ENCODE measurements around the gene EDN2.

EDN2 gene

GRCh38 chr1:41511239-41511540 is 26.7 kb upstream of the EDN2 start:
- H3K36me3 ChIP-seq (ENCODE audit: control insufficient read depth in 2 of 2, insufficient read depth in 1 of 2, low read length in 2 of 2): no peaks in the 10 kb centered on the region
- ChIA-PET CTCF (no interaction called here), POLR2A (no interaction called here)

GRCh38 chr1:41510531-41511238 is 26.2 kb upstream of the EDN2 start:
- no peaks in the 10 kb centered on the region for H3K36me3 ChIP-seq (ENCODE audit: control insufficient read depth in 2 of 2, insufficient read depth in 1 of 2, low read length in 2 of 2)
- H3K4me3 ChIP-seq (ENCODE audit: low read depth, low read length): no peak overlapping the region
- ChIA-PET CTCF (interaction anchor here (0.6 kb wide), 1 partner anchor 542 kb away, joined by 3 read pairs; no protein-coding TSS in a partner anchor), POLR2A (no interaction called here)
- H3K4me1 ChIP-seq (ENCODE audit: control insufficient read depth, insufficient read depth, low read length): no peaks in the 10 kb centered on the region
- no peaks in the 10 kb centered on the region for H3K9me3 ChIP-seq (ENCODE audit: control insufficient read depth, insufficient read depth, low read depth, low read length)
- H3K27ac ChIP-seq (ENCODE audit: extremely low read depth, low read depth, low read length): no peak overlapping the region
- TF ChIP-seq ZNF2 (tag by site-specific recombination; IDR thresholded peaks at IDR 0.05): no peak
- no peak for TF ChIP-seq MYNN (tag by site-specific recombination; IDR thresholded peaks at IDR 0.05; ENCODE audit: borderline replicate concordance)
- TF ChIP-seq, protein P1, sequence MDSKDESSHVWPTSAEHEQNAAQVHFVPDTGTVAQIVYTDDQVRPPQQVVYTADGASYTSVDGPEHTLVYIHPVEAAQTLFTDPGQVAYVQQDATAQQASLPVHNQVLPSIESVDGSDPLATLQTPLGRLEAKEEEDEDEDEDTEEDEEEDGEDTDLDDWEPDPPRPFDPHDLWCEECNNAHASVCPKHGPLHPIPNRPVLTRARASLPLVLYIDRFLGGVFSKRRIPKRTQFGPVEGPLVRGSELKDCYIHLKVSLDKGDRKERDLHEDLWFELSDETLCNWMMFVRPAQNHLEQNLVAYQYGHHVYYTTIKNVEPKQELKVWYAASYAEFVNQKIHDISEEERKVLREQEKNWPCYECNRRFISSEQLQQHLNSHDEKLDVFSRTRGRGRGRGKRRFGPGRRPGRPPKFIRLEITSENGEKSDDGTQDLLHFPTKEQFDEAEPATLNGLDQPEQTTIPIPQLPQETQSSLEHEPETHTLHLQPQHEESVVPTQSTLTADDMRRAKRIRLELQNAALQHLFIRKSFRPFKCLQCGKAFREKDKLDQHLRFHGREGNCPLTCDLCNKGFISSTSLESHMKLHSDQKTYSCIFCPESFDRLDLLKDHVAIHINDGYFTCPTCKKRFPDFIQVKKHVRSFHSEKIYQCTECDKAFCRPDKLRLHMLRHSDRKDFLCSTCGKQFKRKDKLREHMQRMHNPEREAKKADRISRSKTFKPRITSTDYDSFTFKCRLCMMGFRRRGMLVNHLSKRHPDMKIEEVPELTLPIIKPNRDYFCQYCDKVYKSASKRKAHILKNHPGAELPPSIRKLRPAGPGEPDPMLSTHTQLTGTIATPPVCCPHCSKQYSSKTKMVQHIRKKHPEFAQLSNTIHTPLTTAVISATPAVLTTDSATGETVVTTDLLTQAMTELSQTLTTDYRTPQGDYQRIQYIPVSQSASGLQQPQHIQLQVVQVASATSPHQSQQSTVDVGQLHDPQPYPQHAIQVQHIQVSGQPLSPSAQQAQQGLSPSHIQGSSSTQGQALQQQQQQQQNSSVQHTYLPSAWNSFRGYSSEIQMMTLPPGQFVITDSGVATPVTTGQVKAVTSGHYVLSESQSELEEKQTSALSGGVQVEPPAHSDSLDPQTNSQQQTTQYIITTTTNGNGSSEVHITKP (tag by site-specific recombination; IDR thresholded peaks at IDR 0.05): no peak
- TF ChIP-seq, protein P2, sequence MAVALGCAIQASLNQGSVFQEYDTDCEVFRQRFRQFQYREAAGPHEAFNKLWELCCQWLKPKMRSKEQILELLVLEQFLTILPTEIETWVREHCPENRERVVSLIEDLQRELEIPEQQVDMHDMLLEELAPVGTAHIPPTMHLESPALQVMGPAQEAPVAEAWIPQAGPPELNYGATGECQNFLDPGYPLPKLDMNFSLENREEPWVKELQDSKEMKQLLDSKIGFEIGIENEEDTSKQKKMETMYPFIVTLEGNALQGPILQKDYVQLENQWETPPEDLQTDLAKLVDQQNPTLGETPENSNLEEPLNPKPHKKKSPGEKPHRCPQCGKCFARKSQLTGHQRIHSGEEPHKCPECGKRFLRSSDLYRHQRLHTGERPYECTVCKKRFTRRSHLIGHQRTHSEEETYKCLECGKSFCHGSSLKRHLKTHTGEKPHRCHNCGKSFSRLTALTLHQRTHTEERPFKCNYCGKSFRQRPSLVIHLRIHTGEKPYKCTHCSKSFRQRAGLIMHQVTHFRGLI (tag by site-specific recombination; IDR thresholded peaks at IDR 0.05): no peak
- no peak for TF ChIP-seq ZNF555 (tag by site-specific recombination; conservative IDR thresholded peaks at IDR 0.05)
- TF ChIP-seq, protein P3, sequence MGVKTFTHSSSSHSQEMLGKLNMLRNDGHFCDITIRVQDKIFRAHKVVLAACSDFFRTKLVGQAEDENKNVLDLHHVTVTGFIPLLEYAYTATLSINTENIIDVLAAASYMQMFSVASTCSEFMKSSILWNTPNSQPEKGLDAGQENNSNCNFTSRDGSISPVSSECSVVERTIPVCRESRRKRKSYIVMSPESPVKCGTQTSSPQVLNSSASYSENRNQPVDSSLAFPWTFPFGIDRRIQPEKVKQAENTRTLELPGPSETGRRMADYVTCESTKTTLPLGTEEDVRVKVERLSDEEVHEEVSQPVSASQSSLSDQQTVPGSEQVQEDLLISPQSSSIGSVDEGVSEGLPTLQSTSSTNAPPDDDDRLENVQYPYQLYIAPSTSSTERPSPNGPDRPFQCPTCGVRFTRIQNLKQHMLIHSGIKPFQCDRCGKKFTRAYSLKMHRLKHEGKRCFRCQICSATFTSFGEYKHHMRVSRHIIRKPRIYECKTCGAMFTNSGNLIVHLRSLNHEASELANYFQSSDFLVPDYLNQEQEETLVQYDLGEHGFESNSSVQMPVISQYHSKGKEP (tag by site-specific recombination; IDR thresholded peaks at IDR 0.05): no peak
- TF ChIP-seq ZNF629 (tag by site-specific recombination; IDR thresholded peaks at IDR 0.05): no peak

More at GRCh38 chr1:41511239-41511540, 26.7 kb upstream of the EDN2 start:
- no peak for TF ChIP-seq ZNF23 (tag by site-specific recombination; IDR thresholded peaks at IDR 0.05; ENCODE audit: borderline replicate concordance)
- no peak for TF ChIP-seq ZNF501 (tag by site-specific recombination; IDR thresholded peaks at IDR 0.05)
- TF ChIP-seq CTCF (tag by site-specific recombination; IDR thresholded peaks at IDR 0.05): no peak
- TF ChIP-seq ZNF514 (tag by site-specific recombination; IDR thresholded peaks at IDR 0.05): no peak
- TF ChIP-seq ZNF513 (tag by site-specific recombination; IDR thresholded peaks at IDR 0.05): no peak
- TF ChIP-seq YY2 (tag by site-specific recombination; IDR thresholded peaks at IDR 0.05): no peak
- no peak for TF ChIP-seq ZNF837 (tag by site-specific recombination; IDR thresholded peaks at IDR 0.05)
- TF ChIP-seq, protein P2 (tag by site-specific recombination; IDR thresholded peaks at IDR 0.05): no peak
- TF ChIP-seq ZNF391 (tag by site-specific recombination; IDR thresholded peaks at IDR 0.05; ENCODE audit: borderline replicate concordance, low read depth): no peak
- TF ChIP-seq GLIS2 (tag by site-specific recombination; IDR thresholded peaks at IDR 0.05): no peak
- no peak for TF ChIP-seq ZNF561 (tag by site-specific recombination; IDR thresholded peaks at IDR 0.05; ENCODE audit: borderline replicate concordance)
- no peak for TF ChIP-seq BCL11B (tag by site-specific recombination; IDR thresholded peaks at IDR 0.05; ENCODE audit: low read depth)
- TF ChIP-seq ZNF362 (tag by site-specific recombination; IDR thresholded peaks at IDR 0.05): no peak
- no peaks in the 10 kb centered on the region for H3K9me3 ChIP-seq (ENCODE audit: control insufficient read depth, insufficient read depth, low read depth, low read length)
- no peak overlapping the region for H3K27ac ChIP-seq (ENCODE audit: extremely low read depth, low read depth, low read length)
- H3K4me3 ChIP-seq (ENCODE audit: low read depth, low read length): no peak overlapping the region
- no peaks in the 10 kb centered on the region for H3K4me1 ChIP-seq (ENCODE audit: control insufficient read depth, insufficient read depth, low read length)

All from HEK293 (cell line).